GM18505 (cell line): ENCODE data around the gene INSRR.

Experiments
- ATAC-seq: cut with Tn5 transposase; IDR thresholded peaks from one replicate; pipeline ENCODE4 v1.9.1; 2021; ENCODE audit not compliant: unreplicated experiment
- POLR2A ChIP-seq: IDR thresholded peaks from 4 replicates; pipeline ENCODE4 v1.6.1; 2011; ENCODE audit warnings: borderline replicate concordance; ENCODE audit not compliant: insufficient read depth, insufficient read length; ENCODE audit errors: extremely low read depth

The INSRR gene

GRCh38 chr1:156860628-156861423, 1.9 kb upstream of the INSRR start, which contains the start of gene NTRK1:
Gene NTRK1, plus strand, starts transcription at chr1:156860865. Its CDS starts 70 bp downstream, at chr1:156860935.
- ATAC-seq, result no peak
- no peak for TF ChIP-seq POLR2A

- no peak for ATAC-seq
- TF ChIP-seq POLR2A, result no peak
Observed at GRCh38 chr1:156860113-156860627, 1.3 kb upstream of the INSRR start.

- no peak for ATAC-seq
- no peak for TF ChIP-seq POLR2A
Observed at GRCh38 chr1:156859523-156860112, 701 bp upstream of the INSRR start.

GRCh38 chr1:156858555-156858956, 361 bp downstream of the INSRR start:
- no peak for ATAC-seq
- TF ChIP-seq POLR2A, result no peak

- no peak for ATAC-seq
- TF ChIP-seq POLR2A, result no peak
Observed at GRCh38 chr1:156857532-156857931, 1.4 kb downstream of the INSRR start.

GRCh38 chr1:156856282-156856785, 2.6 kb downstream of the INSRR start:
- no peak for ATAC-seq
- TF ChIP-seq POLR2A, result no peak

- no peak for ATAC-seq
- no peak for TF ChIP-seq POLR2A
Observed at GRCh38 chr1:156854634-156855033, 4.3 kb downstream of the INSRR start.

GRCh38 chr1:156853761-156854160, 5.2 kb downstream of the INSRR start:
- ATAC-seq, result no peak
- TF ChIP-seq POLR2A, result no peak

GRCh38 chr1:156852418-156852874, 6.5 kb downstream of the INSRR start:
- TF ChIP-seq POLR2A, result no peak
- ATAC-seq, result no peak

- no peak for TF ChIP-seq POLR2A
- ATAC-seq, result no peak
Observed at GRCh38 chr1:156851779-156852417, 7.0 kb downstream of the INSRR start.

- ATAC-seq, result no peak
- TF ChIP-seq POLR2A, result no peak
Observed at GRCh38 chr1:156849151-156849496, 9.8 kb downstream of the INSRR start.

GRCh38 chr1:156848461-156849150, 10.3 kb downstream of the INSRR start:
- ATAC-seq, result no peak
- no peak for TF ChIP-seq POLR2A
